HL-60 (cell line): ENCODE measurements around the gene NRP1.
"Not testable (repeated sequence)": the region's sequence is repeated elsewhere in the genome, so short reads cannot be mapped to it uniquely, and the experiment has no call there.

Experiments used
- CTCF ChIP-seq: IDR thresholded peaks from one replicate; pipeline ENCODE4 v1.5.1; 2011; ENCODE audit warnings: low read length, control low read depth, inconsistent platforms; ENCODE audit not compliant: insufficient read depth
- GABPA ChIP-seq: IDR thresholded peaks from 2 replicates; pipeline ENCODE4 v1.6.1; 2012; ENCODE audit warnings: low read depth
- POLR2AphosphoS5 ChIP-seq: IDR thresholded peaks from 2 replicates; pipeline ENCODE4 v1.6.1; 2012; ENCODE audit warnings: low read depth

GRCh38 chr10:33384201-33384600, 49.7 kb upstream of the NRP1 start:
- TF ChIP-seq CTCF, POLR2AphosphoS5, GABPA: not testable (repeated sequence)
